ENCODE data around the gene GRIK5.
A peak's percentile ranks its signal among the peaks of the same experiment; 100 is the strongest.

Gene GRIK5

GRCh38 chr19:41956621-41957020 is 113.4 kb downstream of the GRIK5 start:
- H3K4me3 ChIP-seq (replicated peaks; ENCODE audit: low read depth, low read length): no peak overlapping the region
- no peak for DNase-seq (ENCODE audit: extremely low read depth, insufficient read length)
- H3K36me3 ChIP-seq (ENCODE audit: control insufficient read depth, insufficient read depth, low read length): peaks cover 1% of the 10 kb centered on the region; the same call in 1 of the 2 replicates
- H3K27me3 ChIP-seq (replicated peaks; ENCODE audit: control insufficient read depth, insufficient read depth, low read length): no peaks in the 10 kb centered on the region
- no peak for TF ChIP-seq CTCF (IDR thresholded peaks at IDR 0.05; ENCODE audit: insufficient read depth, low read length, poor library complexity, severe bottlenecking)

GRCh38 chr19:41955521-41955920 is 114.5 kb downstream of the GRIK5 start:
- Histone ChIP-seq H3K4me3 (replicated peaks; ENCODE audit: low read depth, low read length) (no peak overlapping the region), H3K36me3 (ENCODE audit: control insufficient read depth, insufficient read depth, low read length) (peaks cover 1% of the 10 kb centered on the region; the same call in 1 of the 2 replicates), H3K27me3 (replicated peaks; ENCODE audit: control insufficient read depth, insufficient read depth, low read length) (no peaks in the 10 kb centered on the region)
- DNase-seq (ENCODE audit: extremely low read depth, insufficient read length): no peak
- no peak for TF ChIP-seq CTCF (IDR thresholded peaks at IDR 0.05; ENCODE audit: insufficient read depth, low read length, poor library complexity, severe bottlenecking)

GRCh38 chr19:41951686-41952172 is 118.3 kb downstream of the GRIK5 start:
- H3K4me3 ChIP-seq (replicated peaks; ENCODE audit: low read depth, low read length): no peak overlapping the region
- TF ChIP-seq CTCF (IDR thresholded peaks at IDR 0.05; ENCODE audit: insufficient read depth, low read length, poor library complexity, severe bottlenecking): peak; percentile 98
- peak; percentile 65 for DNase-seq (ENCODE audit: extremely low read depth, insufficient read length)
- H3K27me3 ChIP-seq (replicated peaks; ENCODE audit: control insufficient read depth, insufficient read depth, low read length): no peaks in the 10 kb centered on the region
- H3K36me3 ChIP-seq (ENCODE audit: control insufficient read depth, insufficient read depth, low read length): peaks cover 1% of the 10 kb centered on the region; the same call in 1 of the 2 replicates

Data from GM06990 (cell line).